ENCODE results near the gene KLHL29.

DNA sequence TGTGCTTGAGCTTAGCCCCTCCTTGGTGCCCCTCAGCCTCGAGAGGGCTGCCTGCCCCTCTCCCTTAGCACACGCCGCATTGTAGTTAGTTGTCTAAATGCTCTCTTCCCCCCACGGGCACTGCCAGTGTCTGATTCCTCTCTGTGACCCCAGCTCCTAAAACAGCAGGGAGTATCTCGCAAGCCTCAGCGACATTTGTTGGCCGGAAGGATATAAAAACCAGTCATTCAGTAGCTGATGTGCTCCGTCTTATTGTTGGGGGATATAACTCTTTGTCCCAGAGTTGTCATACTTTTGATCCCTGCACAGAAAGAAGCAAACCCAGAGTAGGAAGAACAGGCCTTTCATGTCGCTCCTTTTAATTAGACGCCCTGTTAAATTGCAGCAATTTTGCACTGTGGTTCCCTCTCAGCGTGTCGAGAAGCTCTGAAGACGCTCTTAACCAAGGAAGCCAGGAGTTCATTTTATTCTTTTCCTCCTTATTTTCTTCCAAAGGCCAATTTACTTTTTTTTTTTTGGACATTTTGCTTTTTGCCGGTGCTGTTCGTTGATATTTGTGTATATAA lies 201.8 kb downstream of the KLHL29 start:
- TF ChIP-seq, protein P1, sequence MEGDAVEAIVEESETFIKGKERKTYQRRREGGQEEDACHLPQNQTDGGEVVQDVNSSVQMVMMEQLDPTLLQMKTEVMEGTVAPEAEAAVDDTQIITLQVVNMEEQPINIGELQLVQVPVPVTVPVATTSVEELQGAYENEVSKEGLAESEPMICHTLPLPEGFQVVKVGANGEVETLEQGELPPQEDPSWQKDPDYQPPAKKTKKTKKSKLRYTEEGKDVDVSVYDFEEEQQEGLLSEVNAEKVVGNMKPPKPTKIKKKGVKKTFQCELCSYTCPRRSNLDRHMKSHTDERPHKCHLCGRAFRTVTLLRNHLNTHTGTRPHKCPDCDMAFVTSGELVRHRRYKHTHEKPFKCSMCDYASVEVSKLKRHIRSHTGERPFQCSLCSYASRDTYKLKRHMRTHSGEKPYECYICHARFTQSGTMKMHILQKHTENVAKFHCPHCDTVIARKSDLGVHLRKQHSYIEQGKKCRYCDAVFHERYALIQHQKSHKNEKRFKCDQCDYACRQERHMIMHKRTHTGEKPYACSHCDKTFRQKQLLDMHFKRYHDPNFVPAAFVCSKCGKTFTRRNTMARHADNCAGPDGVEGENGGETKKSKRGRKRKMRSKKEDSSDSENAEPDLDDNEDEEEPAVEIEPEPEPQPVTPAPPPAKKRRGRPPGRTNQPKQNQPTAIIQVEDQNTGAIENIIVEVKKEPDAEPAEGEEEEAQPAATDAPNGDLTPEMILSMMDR (conservative IDR thresholded peaks at IDR 0.05; ENCODE audit: low read length) = no peak
- TF ChIP-seq EZH2phosphoT487 (IDR thresholded peaks at IDR 0.05; ENCODE audit: borderline replicate concordance) = no peak

Measured in Loucy (cell line).